ENCODE results near the gene MROH2A. TPM values are rescaled to one million over a fixed set of nuclear protein-coding genes. Genes with fewer than 3 reads are reported as not detected.

The MROH2A gene
- total RNA-seq, 2 experiments from 2014 or later: not detected

- Mint-ChIP-seq H3K9me3 (peaks cover 4% of the 10 kb centered on the region), H3K27me3 (peaks cover 15% of the 10 kb centered on the region), H3K36me3 (ENCODE audit: low read depth) (no peaks in the 10 kb centered on the region), H3K27ac (no peak overlapping the region), H3K4me3 (no peak overlapping the region), H3K4me1 (ENCODE audit: low read depth) (no peaks in the 10 kb centered on the region)
- Histone ChIP-seq H3K27me3 (ENCODE audit: control insufficient read depth in 1 of 2, insufficient read depth in 2 of 2, low read length in 2 of 2) (peaks cover 1 to 3% of the 10 kb centered on the region in 2 experiments), H3K4me3 (ENCODE audit: low read length) (no peak overlapping the region), H3K36me3 (ENCODE audit: insufficient read depth, low read length) (no peaks in the 10 kb centered on the region), H3K9me3 (ENCODE audit: control insufficient read depth in 1 of 2, insufficient read depth in 1 of 2, low read length in 2 of 2) (no peaks in the 10 kb centered on the region), H3K4me1 (ENCODE audit: insufficient read depth, low read length) (no peaks in the 10 kb centered on the region), H3K27ac (ENCODE audit: low read depth in 1 of 2, low read length in 2 of 2) (no peak overlapping the region)
- TF ChIP-seq, protein P1, sequence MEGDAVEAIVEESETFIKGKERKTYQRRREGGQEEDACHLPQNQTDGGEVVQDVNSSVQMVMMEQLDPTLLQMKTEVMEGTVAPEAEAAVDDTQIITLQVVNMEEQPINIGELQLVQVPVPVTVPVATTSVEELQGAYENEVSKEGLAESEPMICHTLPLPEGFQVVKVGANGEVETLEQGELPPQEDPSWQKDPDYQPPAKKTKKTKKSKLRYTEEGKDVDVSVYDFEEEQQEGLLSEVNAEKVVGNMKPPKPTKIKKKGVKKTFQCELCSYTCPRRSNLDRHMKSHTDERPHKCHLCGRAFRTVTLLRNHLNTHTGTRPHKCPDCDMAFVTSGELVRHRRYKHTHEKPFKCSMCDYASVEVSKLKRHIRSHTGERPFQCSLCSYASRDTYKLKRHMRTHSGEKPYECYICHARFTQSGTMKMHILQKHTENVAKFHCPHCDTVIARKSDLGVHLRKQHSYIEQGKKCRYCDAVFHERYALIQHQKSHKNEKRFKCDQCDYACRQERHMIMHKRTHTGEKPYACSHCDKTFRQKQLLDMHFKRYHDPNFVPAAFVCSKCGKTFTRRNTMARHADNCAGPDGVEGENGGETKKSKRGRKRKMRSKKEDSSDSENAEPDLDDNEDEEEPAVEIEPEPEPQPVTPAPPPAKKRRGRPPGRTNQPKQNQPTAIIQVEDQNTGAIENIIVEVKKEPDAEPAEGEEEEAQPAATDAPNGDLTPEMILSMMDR (IDR thresholded peaks at IDR 0.05): no peak
- ChIA-PET CTCF (no interaction called here), POLR2A (no interaction called here)
- DNase-seq: no peak
- no peak for ATAC-seq (ENCODE audit: poor library complexity)
- intact Hi-C loops (cut with DNase I, micrococcal nuclease): no loop called here
Measured at GRCh38 chr2:233799716-233800115, 21.6 kb downstream of the MROH2A start.

GRCh38 chr2:233800208-233800607 lies 22.1 kb downstream of the MROH2A start:
- CTCF ChIA-PET: no interaction called here

GRCh38 chr2:233801357-233802131 lies 23.4 kb downstream of the MROH2A start:
- POLR2A ChIA-PET: no interaction called here
- H3K27ac Mint-ChIP-seq: no peak overlapping the region
- DNase-seq: peak in 1 of 14 experiments; percentile 25

More at GRCh38 chr2:233800208-233800607, 22.1 kb downstream of the MROH2A start:
- TF ChIP-seq, protein P1 (IDR thresholded peaks at IDR 0.05): no peak
- no peaks in the 10 kb centered on the region for H3K36me3 Mint-ChIP-seq (ENCODE audit: low read depth)
- no peaks in the 10 kb centered on the region for H3K4me1 Mint-ChIP-seq (ENCODE audit: low read depth)
- DNase-seq (no peak), ATAC-seq (ENCODE audit: poor library complexity) (no peak)
- Histone ChIP-seq H3K27ac (ENCODE audit: low read depth in 1 of 2, low read length in 2 of 2) (no peak overlapping the region), H3K36me3 (ENCODE audit: insufficient read depth, low read length) (no peaks in the 10 kb centered on the region), H3K27me3 (ENCODE audit: control insufficient read depth in 1 of 2, insufficient read depth in 2 of 2, low read length in 2 of 2) (peaks cover 3 to 4% of the 10 kb centered on the region in 2 experiments), H3K9me3 (ENCODE audit: control insufficient read depth in 1 of 2, insufficient read depth in 1 of 2, low read length in 2 of 2) (no peaks in the 10 kb centered on the region), H3K4me3 (ENCODE audit: low read length) (no peak overlapping the region), H3K4me1 (ENCODE audit: insufficient read depth, low read length) (no peaks in the 10 kb centered on the region)
- POLR2A ChIA-PET: no interaction called here
- H3K27me3 Mint-ChIP-seq: peaks cover 15% of the 10 kb centered on the region
- H3K27ac Mint-ChIP-seq: no peak overlapping the region
- peaks cover 4% of the 10 kb centered on the region for H3K9me3 Mint-ChIP-seq
- H3K4me3 Mint-ChIP-seq: no peak overlapping the region
- intact Hi-C loops (cut with DNase I, micrococcal nuclease): no loop called here

More at GRCh38 chr2:233801357-233802131, 23.4 kb downstream of the MROH2A start:
- Mint-ChIP-seq H3K27me3 (peaks cover 15% of the 10 kb centered on the region), H3K36me3 (ENCODE audit: low read depth) (no peaks in the 10 kb centered on the region), H3K4me1 (ENCODE audit: low read depth) (no peaks in the 10 kb centered on the region), H3K9me3 (peaks cover 4% of the 10 kb centered on the region), H3K4me3 (no peak overlapping the region)
- TF ChIP-seq, protein P1 (IDR thresholded peaks at IDR 0.05): no peak
- H3K27ac ChIP-seq (ENCODE audit: low read depth in 1 of 2, low read length in 2 of 2): no peak overlapping the region
- CTCF ChIA-PET: no interaction called here
- no peaks in the 10 kb centered on the region for H3K4me1 ChIP-seq (ENCODE audit: insufficient read depth, low read length)
- no peaks in the 10 kb centered on the region for H3K9me3 ChIP-seq (ENCODE audit: control insufficient read depth in 1 of 2, insufficient read depth in 1 of 2, low read length in 2 of 2)
- H3K4me3 ChIP-seq (ENCODE audit: low read length): no peak overlapping the region
- no peak for ATAC-seq (ENCODE audit: poor library complexity)
- H3K36me3 ChIP-seq (ENCODE audit: insufficient read depth, low read length): no peaks in the 10 kb centered on the region
- H3K27me3 ChIP-seq (ENCODE audit: control insufficient read depth in 1 of 2, insufficient read depth in 2 of 2, low read length in 2 of 2): peaks cover 3 to 4% of the 10 kb centered on the region in 2 experiments
- intact Hi-C loops (cut with DNase I, micrococcal nuclease): no loop called here

All from CD4-positive, alpha-beta T cell (primary cell).